ENCODE results near the gene UBTF.

UBTF gene

GRCh38 chr17:44167181-44167861, 52.2 kb downstream of the UBTF start:
- no peak for DNase-seq

GRCh38 chr17:44164476-44164875, 55.0 kb downstream of the UBTF start:
- DNase-seq = no peak

GRCh38 chr17:44159519-44160210, 59.8 kb downstream of the UBTF start:
- DNase-seq = no peak

GRCh38 chr17:44155488-44155887, 64.0 kb downstream of the UBTF start:
- DNase-seq = no peak

Data from SHP77 (cell line).